WERI-Rb-1 (cell line): ENCODE measurements around the gene TOX3.

ENCODE experiments used
- DNase-seq: peaks from one replicate; pipeline ENCODE4 v3.0.0-alpha.2; 2020
- H3K27ac ChIP-seq: fragments of 250-450 bp; sonication (Bioruptor Pico); 2 replicates; pipeline ENCODE4 v1.5.1; 2020; ENCODE audit warnings: mild to moderate bottlenecking, moderate library complexity
- H3K27me3 ChIP-seq: fragments of 250-450 bp; sonication (Bioruptor Pico); 2 replicates; pipeline ENCODE4 v1.5.1; 2021; ENCODE audit warnings: mild to moderate bottlenecking, low read depth, moderate library complexity; ENCODE audit not compliant: insufficient read depth, severe bottlenecking
- H3K36me3 ChIP-seq: fragments of 250-450 bp; sonication (Bioruptor Pico); 2 replicates; pipeline ENCODE4 v1.5.1; 2020; ENCODE audit warnings: mild to moderate bottlenecking, moderate library complexity
- H3K4me3 ChIP-seq: 2 replicates; pipeline ENCODE4 v1.5.1; 2011; ENCODE audit warnings: low read depth, mild to moderate bottlenecking, control low read depth, low read length
- H3K9me3 ChIP-seq: fragments of 250-450 bp; sonication (Bioruptor Pico); 2 replicates; pipeline ENCODE4 v1.5.1; 2021; ENCODE audit warnings: mild to moderate bottlenecking, moderate library complexity; ENCODE audit not compliant: severe bottlenecking
- TF ChIP-seq, protein P1 (sequence below): IDR thresholded peaks from 2 replicates; pipeline ENCODE4 v1.5.1; 2011; ENCODE audit warnings: low read depth, mild to moderate bottlenecking, control low read depth, inconsistent platforms, low read length

TOX3 gene

DNA sequence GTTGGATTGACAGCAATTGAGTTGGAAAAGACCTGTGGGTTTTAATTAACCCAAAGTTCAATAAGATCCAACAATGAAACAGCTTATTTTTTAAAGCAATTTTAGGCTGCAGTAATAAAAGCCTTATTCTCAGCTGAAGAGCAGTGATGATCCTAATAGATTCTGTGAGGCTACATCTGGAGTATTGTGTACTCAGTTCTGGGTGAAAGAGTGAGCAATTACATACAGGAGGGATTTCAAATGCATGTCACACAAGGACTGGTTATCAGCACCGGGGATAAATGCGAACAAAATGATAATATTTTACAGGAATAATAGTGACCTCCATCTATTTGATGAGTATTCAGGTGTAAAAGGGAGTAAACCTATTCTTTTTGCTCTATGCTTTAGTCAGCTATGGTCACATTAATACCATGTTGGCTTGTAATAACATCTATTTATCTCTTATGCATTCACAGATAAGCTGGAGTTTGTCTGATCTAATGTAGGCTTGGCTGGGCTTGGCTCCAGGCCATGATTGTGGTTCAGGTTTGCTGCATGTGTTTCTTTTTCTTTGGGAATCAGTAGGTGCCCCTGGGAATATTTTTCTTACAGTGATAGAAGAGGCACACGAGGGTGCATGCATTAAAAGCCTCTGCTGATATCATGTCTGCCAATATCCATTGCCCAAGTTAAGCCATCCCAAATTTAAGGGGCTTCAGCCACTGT lies 22.2 kb upstream of the TOX3 start:
- H3K4me3 ChIP-seq = no peak overlapping the region
- no peak overlapping the region for H3K27ac ChIP-seq
- no peaks in the 10 kb centered on the region for H3K27me3 ChIP-seq
- no peaks in the 10 kb centered on the region for H3K36me3 ChIP-seq
- TF ChIP-seq, protein P1, sequence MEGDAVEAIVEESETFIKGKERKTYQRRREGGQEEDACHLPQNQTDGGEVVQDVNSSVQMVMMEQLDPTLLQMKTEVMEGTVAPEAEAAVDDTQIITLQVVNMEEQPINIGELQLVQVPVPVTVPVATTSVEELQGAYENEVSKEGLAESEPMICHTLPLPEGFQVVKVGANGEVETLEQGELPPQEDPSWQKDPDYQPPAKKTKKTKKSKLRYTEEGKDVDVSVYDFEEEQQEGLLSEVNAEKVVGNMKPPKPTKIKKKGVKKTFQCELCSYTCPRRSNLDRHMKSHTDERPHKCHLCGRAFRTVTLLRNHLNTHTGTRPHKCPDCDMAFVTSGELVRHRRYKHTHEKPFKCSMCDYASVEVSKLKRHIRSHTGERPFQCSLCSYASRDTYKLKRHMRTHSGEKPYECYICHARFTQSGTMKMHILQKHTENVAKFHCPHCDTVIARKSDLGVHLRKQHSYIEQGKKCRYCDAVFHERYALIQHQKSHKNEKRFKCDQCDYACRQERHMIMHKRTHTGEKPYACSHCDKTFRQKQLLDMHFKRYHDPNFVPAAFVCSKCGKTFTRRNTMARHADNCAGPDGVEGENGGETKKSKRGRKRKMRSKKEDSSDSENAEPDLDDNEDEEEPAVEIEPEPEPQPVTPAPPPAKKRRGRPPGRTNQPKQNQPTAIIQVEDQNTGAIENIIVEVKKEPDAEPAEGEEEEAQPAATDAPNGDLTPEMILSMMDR = no peak
- no peak for DNase-seq
- no peaks in the 10 kb centered on the region for H3K9me3 ChIP-seq

DNA sequence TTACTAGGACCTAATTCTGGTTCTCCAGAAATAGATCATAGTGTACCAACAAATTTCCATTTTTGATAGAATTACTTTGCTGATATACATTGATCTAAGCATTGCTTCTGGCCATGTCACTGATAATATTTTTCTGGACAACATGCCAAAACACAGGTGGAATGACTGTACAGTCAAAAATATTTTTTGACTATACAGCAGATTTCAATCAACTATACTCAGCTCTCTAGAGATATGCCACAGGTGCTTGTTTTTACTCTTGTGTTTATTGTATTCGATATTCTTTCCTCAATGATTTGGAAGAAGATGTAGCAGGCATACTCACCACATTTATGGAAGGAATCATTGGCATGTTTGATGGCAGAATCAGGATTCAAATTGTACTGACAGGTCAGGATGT lies 21.6 kb upstream of the TOX3 start:
- Histone ChIP-seq H3K27ac (no peak overlapping the region), H3K4me3 (no peak overlapping the region), H3K27me3 (no peaks in the 10 kb centered on the region), H3K36me3 (no peaks in the 10 kb centered on the region), H3K9me3 (no peaks in the 10 kb centered on the region)
- DNase-seq = no peak
- TF ChIP-seq, protein P1 = no peak

DNA sequence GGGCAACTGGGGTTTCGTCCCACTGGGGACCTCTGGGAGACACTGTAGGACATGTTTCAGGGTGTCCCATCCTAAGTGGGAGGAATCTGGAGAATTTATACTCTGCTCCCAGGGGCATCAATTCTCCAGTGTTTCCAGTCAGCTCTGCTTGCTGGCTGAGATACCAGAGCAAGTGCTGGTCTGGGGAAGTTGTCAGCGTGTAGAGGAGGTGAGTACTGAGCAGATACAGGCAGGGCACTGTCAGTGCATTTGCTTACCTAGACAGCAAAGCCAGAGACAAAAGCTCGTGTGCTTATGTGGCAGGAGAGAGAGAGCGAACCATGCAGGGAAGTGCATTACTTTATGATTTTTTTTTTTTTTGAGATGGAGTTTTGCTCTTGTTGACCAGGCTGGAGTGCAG lies 20.2 kb upstream of the TOX3 start:
- no peaks in the 10 kb centered on the region for H3K36me3 ChIP-seq
- no peaks in the 10 kb centered on the region for H3K9me3 ChIP-seq
- DNase-seq = no peak
- TF ChIP-seq, protein P1 = no peak
- no peak overlapping the region for H3K4me3 ChIP-seq
- no peak overlapping the region for H3K27ac ChIP-seq
- H3K27me3 ChIP-seq = no peaks in the 10 kb centered on the region

DNA sequence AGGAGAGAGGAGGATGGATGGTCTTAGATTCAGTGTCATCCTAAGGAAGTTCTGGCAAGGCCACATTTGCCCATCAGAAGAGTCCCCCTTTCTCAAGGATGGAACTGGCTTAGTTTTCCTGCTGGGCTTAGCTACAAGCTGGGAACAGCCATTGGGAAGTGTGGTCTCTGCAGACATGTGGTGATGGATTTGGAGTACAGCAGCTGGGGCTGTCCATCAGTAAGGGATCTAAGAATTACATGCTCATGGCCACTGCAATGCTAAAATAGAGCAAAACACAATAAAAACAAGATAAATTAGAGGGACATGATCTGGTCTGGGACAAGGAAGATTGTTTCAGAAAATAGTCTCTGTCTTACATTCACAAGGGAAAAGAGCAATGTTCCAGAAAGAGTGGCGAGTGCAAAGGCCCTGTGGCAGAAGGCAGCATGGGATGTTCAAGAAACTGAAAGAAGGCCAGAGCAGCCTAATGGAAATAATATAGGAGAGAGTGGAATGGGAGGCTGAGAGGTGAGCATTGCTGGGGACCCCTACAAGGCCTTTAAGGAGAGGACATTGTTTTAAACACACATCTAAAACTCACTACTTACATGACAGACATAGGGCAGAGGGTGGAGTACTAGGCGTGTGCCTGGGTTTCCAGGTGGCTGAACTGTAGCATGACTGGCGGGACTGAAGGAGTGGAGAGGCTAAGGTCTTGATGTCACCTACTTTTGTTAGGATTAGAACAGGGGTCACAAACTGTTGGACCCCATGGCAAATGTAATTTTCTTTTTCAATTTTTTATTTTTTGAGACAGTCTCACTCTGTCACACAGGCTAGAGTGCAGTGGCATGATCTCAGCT lies 17.0 kb upstream of the TOX3 start:
- no peak for DNase-seq
- TF ChIP-seq, protein P1 = no peak
- H3K27ac ChIP-seq = no peak overlapping the region
- no peak overlapping the region for H3K4me3 ChIP-seq
- H3K36me3 ChIP-seq = no peaks in the 10 kb centered on the region
- no peaks in the 10 kb centered on the region for H3K27me3 ChIP-seq
- no peaks in the 10 kb centered on the region for H3K9me3 ChIP-seq

DNA sequence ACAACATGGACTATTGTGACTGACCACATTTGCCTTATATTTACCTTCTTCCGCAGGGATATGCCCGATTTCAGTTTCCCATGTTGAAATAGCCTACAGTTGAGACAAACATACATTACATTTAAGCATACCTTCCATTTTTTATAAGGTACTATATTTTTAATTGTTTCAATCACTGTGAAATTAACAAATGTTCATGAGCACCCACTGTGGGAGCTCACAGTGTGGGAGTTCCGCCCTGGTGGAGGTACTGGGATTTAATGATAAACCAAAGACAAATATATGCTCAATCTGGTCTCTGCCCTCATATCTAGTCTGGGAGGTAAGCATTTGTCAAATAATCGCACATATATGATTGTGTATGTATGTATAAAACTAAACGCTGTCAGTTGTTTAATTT lies 15.8 kb upstream of the TOX3 start:
- no peak for DNase-seq
- H3K9me3 ChIP-seq = no peaks in the 10 kb centered on the region
- H3K4me3 ChIP-seq = no peak overlapping the region
- no peak overlapping the region for H3K27ac ChIP-seq
- no peaks in the 10 kb centered on the region for H3K27me3 ChIP-seq
- TF ChIP-seq, protein P1 = no peak
- no peaks in the 10 kb centered on the region for H3K36me3 ChIP-seq
